Measurements from ENCODE around the gene DOCK7.

GRCh38 chr1:62435231-62436038 is 252.8 kb downstream of the DOCK7 start:
- TF ChIP-seq, protein P1, sequence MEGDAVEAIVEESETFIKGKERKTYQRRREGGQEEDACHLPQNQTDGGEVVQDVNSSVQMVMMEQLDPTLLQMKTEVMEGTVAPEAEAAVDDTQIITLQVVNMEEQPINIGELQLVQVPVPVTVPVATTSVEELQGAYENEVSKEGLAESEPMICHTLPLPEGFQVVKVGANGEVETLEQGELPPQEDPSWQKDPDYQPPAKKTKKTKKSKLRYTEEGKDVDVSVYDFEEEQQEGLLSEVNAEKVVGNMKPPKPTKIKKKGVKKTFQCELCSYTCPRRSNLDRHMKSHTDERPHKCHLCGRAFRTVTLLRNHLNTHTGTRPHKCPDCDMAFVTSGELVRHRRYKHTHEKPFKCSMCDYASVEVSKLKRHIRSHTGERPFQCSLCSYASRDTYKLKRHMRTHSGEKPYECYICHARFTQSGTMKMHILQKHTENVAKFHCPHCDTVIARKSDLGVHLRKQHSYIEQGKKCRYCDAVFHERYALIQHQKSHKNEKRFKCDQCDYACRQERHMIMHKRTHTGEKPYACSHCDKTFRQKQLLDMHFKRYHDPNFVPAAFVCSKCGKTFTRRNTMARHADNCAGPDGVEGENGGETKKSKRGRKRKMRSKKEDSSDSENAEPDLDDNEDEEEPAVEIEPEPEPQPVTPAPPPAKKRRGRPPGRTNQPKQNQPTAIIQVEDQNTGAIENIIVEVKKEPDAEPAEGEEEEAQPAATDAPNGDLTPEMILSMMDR (conservative IDR thresholded peaks at IDR 0.05; ENCODE audit: low read length) = no peak
- no peak for TF ChIP-seq EZH2phosphoT487 (IDR thresholded peaks at IDR 0.05; ENCODE audit: borderline replicate concordance)
